HG03095 (cell line): ENCODE measurements around the gene OAS1.

Experiments
- ATAC-seq: cut with Tn5 transposase; IDR thresholded peaks from one replicate; pipeline ENCODE4 v1.9.1; 2021; ENCODE audit warnings: moderate library complexity; ENCODE audit not compliant: unreplicated experiment

Gene OAS1

GRCh38 chr12:112964067-112964670, 57.4 kb downstream of the OAS1 start:
- no peak for ATAC-seq

DNA sequence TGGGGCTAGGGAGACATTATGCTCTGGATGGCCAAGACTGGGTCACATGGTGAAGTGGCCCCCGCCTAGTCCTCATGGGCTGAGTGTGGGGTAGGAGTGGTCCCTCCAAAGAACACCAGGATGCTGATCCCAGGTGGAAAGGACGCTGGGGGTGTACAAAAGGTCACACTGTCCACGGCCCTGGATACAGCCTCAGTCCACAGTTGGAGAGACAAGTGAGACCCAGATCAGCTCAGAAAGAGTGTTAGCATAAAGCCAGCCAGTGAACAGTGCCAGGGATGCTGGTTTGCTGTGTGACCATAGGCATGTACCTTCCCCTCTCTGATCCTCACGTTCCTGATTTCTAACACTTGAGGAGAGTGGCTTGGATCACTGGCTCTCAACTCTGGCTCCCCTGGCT, 58.2 kb downstream of the OAS1 start:
- no peak for ATAC-seq

DNA sequence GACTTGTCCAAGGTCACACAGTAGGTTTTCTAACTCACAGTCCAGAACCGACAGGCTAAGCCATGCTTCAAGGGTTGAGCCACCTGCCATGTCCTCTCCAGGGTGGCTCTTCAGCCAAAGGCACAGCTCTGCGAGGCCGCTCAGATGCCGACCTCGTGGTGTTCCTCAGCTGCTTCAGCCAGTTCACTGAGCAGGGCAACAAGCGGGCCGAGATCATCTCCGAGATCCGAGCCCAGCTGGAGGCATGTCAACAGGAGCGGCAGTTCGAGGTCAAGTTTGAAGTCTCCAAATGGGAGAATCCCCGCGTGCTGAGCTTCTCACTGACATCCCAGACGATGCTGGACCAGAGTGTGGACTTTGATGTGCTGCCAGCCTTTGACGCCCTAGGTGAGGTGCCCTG, 58.9 kb downstream of the OAS1 start:
- ATAC-seq, result no peak

- ATAC-seq, result no peak
Observed at GRCh38 chr12:112967306-112967705, 60.5 kb downstream of the OAS1 start.

- ATAC-seq, result no peak
Observed at GRCh38 chr12:112967858-112968257, 61.1 kb downstream of the OAS1 start.
